ENCODE measurements around the gene WDR45B.

- no peak for TF ChIP-seq CTCF (IDR thresholded peaks at IDR 0.05)
- TF ChIP-seq POLR2A (IDR thresholded peaks at IDR 0.05) = no peak
These were observed 46.4 kb upstream of the WDR45B start for GRCh38 chr17:82694647-82695046.

Measured in Peyer's patch (tissue), 4 donors.